ENCODE results near the gene APRT.

APRT gene

DNA sequence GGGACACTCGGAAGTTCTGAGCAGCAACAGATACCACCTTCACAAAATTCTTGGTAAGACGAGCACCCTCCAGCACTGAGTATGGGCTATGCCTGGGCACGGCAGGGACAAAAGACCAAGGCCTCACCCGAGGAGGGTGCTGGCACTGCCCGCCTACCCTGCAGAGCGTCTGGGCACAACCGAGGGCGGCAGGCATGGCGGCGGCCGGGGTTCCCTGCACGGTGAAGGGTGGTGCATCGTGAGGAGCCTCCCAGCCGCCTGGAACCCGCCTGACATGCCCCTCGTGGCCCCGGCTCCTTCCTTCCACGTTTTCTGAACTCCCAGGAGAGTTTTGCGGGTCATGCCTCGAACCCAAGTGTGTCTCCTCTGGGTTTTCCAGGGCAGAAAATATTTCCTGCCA is 26.1 kb upstream of the APRT start:
- DNase-seq (no peak), ATAC-seq (ENCODE audit: insufficient read depth, low read depth) (no peak)
- Histone ChIP-seq H3K27me3 (ENCODE audit: insufficient read depth, low read length, poor library complexity) (no peaks in the 10 kb centered on the region), H3K9me3 (ENCODE audit: insufficient read depth, low read length, severe bottlenecking) (no peaks in the 10 kb centered on the region), H2AFZ (ENCODE audit: low read depth, low read length) (no peak overlapping the region), H4K20me1 (ENCODE audit: insufficient read depth, low read length) (peaks cover 10% of the 10 kb centered on the region; the same call in 1 of the 2 replicates), H3K9ac (ENCODE audit: low read depth, low read length) (no peak overlapping the region), H3K4me3 (ENCODE audit: low read depth in 1 of 2, low read length in 2 of 2) (no peak overlapping the region), H3K36me3 (ENCODE audit: insufficient read depth, low read length) (peaks cover 34% of the 10 kb centered on the region), H3K27ac (ENCODE audit: low read length) (no peak overlapping the region), H3K79me2 (ENCODE audit: insufficient read depth, low read length) (no peaks in the 10 kb centered on the region), H3K4me1 (ENCODE audit: insufficient read depth, low read length) (no peaks in the 10 kb centered on the region), H3K4me2 (ENCODE audit: insufficient read depth, low read length) (no peak overlapping the region)
- TF ChIP-seq, protein P1, sequence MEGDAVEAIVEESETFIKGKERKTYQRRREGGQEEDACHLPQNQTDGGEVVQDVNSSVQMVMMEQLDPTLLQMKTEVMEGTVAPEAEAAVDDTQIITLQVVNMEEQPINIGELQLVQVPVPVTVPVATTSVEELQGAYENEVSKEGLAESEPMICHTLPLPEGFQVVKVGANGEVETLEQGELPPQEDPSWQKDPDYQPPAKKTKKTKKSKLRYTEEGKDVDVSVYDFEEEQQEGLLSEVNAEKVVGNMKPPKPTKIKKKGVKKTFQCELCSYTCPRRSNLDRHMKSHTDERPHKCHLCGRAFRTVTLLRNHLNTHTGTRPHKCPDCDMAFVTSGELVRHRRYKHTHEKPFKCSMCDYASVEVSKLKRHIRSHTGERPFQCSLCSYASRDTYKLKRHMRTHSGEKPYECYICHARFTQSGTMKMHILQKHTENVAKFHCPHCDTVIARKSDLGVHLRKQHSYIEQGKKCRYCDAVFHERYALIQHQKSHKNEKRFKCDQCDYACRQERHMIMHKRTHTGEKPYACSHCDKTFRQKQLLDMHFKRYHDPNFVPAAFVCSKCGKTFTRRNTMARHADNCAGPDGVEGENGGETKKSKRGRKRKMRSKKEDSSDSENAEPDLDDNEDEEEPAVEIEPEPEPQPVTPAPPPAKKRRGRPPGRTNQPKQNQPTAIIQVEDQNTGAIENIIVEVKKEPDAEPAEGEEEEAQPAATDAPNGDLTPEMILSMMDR (IDR thresholded peaks at IDR 0.05; ENCODE audit: borderline replicate concordance, extremely low read depth, low read length, poor library complexity, severe bottlenecking), result no peak
- no peak for TF ChIP-seq EZH2 (IDR thresholded peaks at IDR 0.05; ENCODE audit: borderline replicate concordance, low read depth, low read length, severe bottlenecking)

DNA sequence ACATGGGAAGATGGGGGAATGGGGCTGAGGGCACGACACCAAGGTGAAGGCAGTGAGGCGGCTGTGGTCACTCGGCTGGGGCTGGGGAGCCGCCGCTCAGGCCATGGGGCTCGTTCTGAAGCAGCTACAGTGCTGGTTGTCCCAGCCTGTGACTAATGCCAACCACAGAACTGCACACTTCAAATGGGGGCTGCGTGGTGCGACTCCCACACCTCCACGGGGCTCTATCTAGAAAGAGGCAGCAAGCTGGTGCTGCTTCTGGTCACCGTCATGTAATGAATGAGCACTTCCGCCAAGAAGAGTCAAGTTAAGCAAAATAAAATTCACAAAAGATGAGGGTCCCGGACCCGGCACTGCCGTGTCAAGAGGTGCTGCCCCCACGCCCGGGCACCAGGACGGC is 25.1 kb upstream of the APRT start:
- no peak overlapping the region for H3K4me3 ChIP-seq (ENCODE audit: low read depth in 1 of 2, low read length in 2 of 2)
- no peak overlapping the region for H2AFZ ChIP-seq (ENCODE audit: low read depth, low read length)
- peaks cover 34% of the 10 kb centered on the region for H3K36me3 ChIP-seq (ENCODE audit: insufficient read depth, low read length)
- no peak overlapping the region for H3K4me2 ChIP-seq (ENCODE audit: insufficient read depth, low read length)
- no peaks in the 10 kb centered on the region for H3K27me3 ChIP-seq (ENCODE audit: insufficient read depth, low read length, poor library complexity)
- H3K27ac ChIP-seq (ENCODE audit: low read length), result no peak overlapping the region
- TF ChIP-seq, protein P1 (IDR thresholded peaks at IDR 0.05; ENCODE audit: borderline replicate concordance, extremely low read depth, low read length, poor library complexity, severe bottlenecking), result no peak
- TF ChIP-seq EZH2 (IDR thresholded peaks at IDR 0.05; ENCODE audit: borderline replicate concordance, low read depth, low read length, severe bottlenecking), result no peak
- H3K4me1 ChIP-seq (ENCODE audit: insufficient read depth, low read length), result no peaks in the 10 kb centered on the region
- ATAC-seq (ENCODE audit: insufficient read depth, low read depth) (no peak), DNase-seq (no peak)
- no peaks in the 10 kb centered on the region for H3K79me2 ChIP-seq (ENCODE audit: insufficient read depth, low read length)
- H3K9ac ChIP-seq (ENCODE audit: low read depth, low read length), result no peak overlapping the region
- peaks cover 6% of the 10 kb centered on the region; the same call in 1 of the 2 replicates for H4K20me1 ChIP-seq (ENCODE audit: insufficient read depth, low read length)
- no peaks in the 10 kb centered on the region for H3K9me3 ChIP-seq (ENCODE audit: insufficient read depth, low read length, severe bottlenecking)

DNA sequence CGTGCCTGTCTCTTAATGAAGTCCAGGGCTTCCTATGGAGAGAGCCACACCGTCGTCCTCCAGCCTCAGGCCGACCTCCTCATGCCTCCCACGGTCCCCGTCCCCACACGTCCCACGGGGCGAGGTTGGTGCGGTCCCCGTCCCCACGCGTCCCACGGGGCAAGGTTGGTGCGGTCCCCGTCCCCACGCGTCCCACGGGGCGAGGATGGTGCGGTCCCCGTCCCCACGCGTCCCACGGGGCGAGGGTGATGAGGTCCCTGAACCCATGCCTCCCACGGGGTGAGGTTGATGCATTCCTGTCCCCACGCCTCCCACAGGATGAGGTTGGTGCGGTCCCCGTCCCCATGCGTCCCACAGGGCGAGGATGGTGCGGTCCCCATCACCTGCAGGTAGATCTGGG is 24.1 kb upstream of the APRT start:
- Histone ChIP-seq H3K9ac (ENCODE audit: low read depth, low read length) (no peak overlapping the region), H3K79me2 (ENCODE audit: insufficient read depth, low read length) (no peaks in the 10 kb centered on the region), H3K4me2 (ENCODE audit: insufficient read depth, low read length) (no peak overlapping the region), H2AFZ (ENCODE audit: low read depth, low read length) (no peak overlapping the region), H3K9me3 (ENCODE audit: insufficient read depth, low read length, severe bottlenecking) (no peaks in the 10 kb centered on the region), H3K27me3 (ENCODE audit: insufficient read depth, low read length, poor library complexity) (no peaks in the 10 kb centered on the region), H3K36me3 (ENCODE audit: insufficient read depth, low read length) (peaks cover 33% of the 10 kb centered on the region), H3K27ac (ENCODE audit: low read length) (no peak overlapping the region), H4K20me1 (ENCODE audit: insufficient read depth, low read length) (no peaks in the 10 kb centered on the region), H3K4me3 (ENCODE audit: low read depth in 1 of 2, low read length in 2 of 2) (no peak overlapping the region), H3K4me1 (ENCODE audit: insufficient read depth, low read length) (no peaks in the 10 kb centered on the region)
- no peak for TF ChIP-seq EZH2 (IDR thresholded peaks at IDR 0.05; ENCODE audit: borderline replicate concordance, low read depth, low read length, severe bottlenecking)
- TF ChIP-seq, protein P1 (IDR thresholded peaks at IDR 0.05; ENCODE audit: borderline replicate concordance, extremely low read depth, low read length, poor library complexity, severe bottlenecking), result no peak
- DNase-seq, result no peak
- no peak for ATAC-seq (ENCODE audit: insufficient read depth, low read depth)

DNA sequence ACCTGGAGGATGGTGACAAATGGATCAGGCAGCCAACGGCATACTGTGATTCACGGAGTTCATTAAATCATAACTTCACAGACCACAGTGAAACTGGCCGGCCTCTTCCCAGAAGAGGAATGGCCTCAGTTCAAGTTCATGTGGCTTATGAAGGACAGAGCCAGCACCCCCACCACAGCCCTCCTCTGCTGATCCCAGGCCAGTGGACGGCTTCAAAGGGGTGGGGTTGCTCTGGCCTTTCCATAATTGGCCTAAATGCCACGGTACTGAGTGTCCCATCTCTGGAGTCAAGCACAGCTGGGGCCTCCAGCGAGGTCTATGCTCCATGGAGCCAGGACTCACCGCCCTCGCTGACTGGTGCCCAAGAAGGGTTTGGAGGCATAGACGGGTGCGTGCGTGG is 23.7 kb upstream of the APRT start:
- Histone ChIP-seq H3K9ac (ENCODE audit: low read depth, low read length) (no peak overlapping the region), H2AFZ (ENCODE audit: low read depth, low read length) (no peak overlapping the region), H3K4me2 (ENCODE audit: insufficient read depth, low read length) (no peak overlapping the region), H3K27me3 (ENCODE audit: insufficient read depth, low read length, poor library complexity) (no peaks in the 10 kb centered on the region), H3K4me1 (ENCODE audit: insufficient read depth, low read length) (no peaks in the 10 kb centered on the region), H3K4me3 (ENCODE audit: low read depth in 1 of 2, low read length in 2 of 2) (no peak overlapping the region), H3K27ac (ENCODE audit: low read length) (no peak overlapping the region), H3K36me3 (ENCODE audit: insufficient read depth, low read length) (peaks cover 29% of the 10 kb centered on the region), H3K9me3 (ENCODE audit: insufficient read depth, low read length, severe bottlenecking) (no peaks in the 10 kb centered on the region), H4K20me1 (ENCODE audit: insufficient read depth, low read length) (no peaks in the 10 kb centered on the region), H3K79me2 (ENCODE audit: insufficient read depth, low read length) (no peaks in the 10 kb centered on the region)
- no peak for DNase-seq
- TF ChIP-seq EZH2 (IDR thresholded peaks at IDR 0.05; ENCODE audit: borderline replicate concordance, low read depth, low read length, severe bottlenecking), result no peak
- TF ChIP-seq, protein P1 (IDR thresholded peaks at IDR 0.05; ENCODE audit: borderline replicate concordance, extremely low read depth, low read length, poor library complexity, severe bottlenecking), result no peak
- no peak for ATAC-seq (ENCODE audit: insufficient read depth, low read depth)
